ENCODE results near the gene FAM47C.

DNA sequence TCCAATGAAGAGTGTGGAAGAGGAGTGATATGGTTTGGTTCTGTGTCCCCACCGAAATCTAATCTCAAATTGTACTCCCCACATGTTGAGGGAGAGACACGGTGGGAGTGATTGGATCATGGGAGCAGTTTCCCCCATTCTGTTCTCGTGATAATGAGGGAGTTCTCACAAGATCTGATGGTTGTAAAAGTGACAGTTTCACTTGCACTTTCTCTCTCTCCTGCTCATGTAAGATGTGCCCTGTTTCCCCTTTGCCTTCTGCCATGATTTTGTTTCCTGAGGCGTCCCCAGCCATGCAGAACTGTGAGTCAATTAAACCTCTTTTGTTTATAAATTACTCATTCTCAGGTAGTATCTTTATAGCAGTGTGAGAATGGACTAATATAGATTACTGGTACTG is 39.6 kb downstream of the FAM47C start:
- TF ChIP-seq TAF1 (IDR thresholded peaks at IDR 0.05; ENCODE audit: low read depth, low read length) (no peak), POLR2A (IDR thresholded peaks at IDR 0.05; ENCODE audit: low read depth, low read length) (no peak), POLR2AphosphoS5 (IDR thresholded peaks at IDR 0.05; ENCODE audit: low read depth, low read length) (no peak), SPI1 (IDR thresholded peaks at IDR 0.05; ENCODE audit: low read depth, low read length) (no peak)

Measured in GM12891 (cell line).